ENCODE data around the gene CENPP. TPM values are rescaled to one million over a fixed set of nuclear protein-coding genes. Genes with fewer than 3 reads are reported as not detected.

The CENPP gene
- total RNA-seq, 2 experiments from 2014 or later: 21.8 to 23.5 TPM

DNA sequence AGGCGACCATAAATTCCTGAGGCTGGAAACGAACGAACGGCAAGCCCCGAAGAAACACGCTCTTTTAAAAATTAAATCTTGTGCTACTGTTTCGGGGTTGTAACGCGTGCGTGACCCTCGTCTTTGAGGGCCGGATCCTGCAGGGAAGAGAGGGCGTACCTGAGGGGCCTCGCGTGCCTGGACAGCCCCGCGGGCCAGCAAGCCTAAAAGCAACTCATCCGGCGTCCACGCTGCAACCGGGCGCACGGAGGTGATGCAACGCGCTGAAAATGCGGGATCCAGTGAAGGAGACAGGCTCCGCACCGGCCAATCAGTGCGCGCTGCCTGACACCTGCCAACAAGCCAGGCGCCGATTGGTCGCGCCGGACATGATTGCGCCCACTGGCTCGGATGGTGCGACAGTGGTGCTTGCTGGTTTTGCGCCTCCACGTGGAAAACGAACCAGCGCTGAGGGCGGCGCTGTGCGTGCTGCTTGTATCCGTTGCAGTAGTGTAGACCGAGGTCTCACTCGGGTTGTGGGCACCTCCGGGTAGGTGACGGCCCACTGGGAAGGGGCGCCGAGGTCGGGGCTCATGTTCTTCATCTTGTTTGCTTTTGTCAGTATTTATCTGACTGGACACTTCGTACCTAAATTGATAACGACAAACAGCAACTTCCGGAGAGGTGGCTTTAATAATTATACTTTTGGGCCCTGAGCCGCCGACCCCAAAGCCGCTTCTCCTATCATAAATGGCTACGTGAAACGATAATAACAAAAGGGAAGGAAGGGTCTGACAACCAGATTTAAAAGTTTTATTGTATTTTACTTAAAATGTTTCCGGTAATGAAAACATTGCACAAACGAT lies 32.1 kb upstream of the CENPP start, which contains the start of gene IARS1:
IARS1 (minus strand) TSS at position 246 of the 845 bp plus-strand sequence. CDS start 4,278 bp downstream, outside the sequence.
- peak; percentile 100 for DNase-seq
- Mint-ChIP-seq H3K36me3 (peaks cover 50% of the 10 kb centered on the region), H3K4me3 (peak within 1 kb of the TSS; percentile 95), H3K27me3 (no peaks in the 10 kb centered on the region), H3K4me1 (ENCODE audit: low read depth) (peaks cover 65% of the 10 kb centered on the region), H3K27ac (peak within 1 kb of the TSS; percentile 93), H3K9me3 (no peaks in the 10 kb centered on the region)
- intact Hi-C loops (cut with micrococcal nuclease): loop anchor here (1.0 kb wide), 1 partner anchor 32 kb away; the partner anchor contains the start of genes CENPP and NOL8
- ChIA-PET POLR2A (interaction anchor here (1.0 to 1.8 kb wide), 2 partner anchors 32 to 51 kb away, joined by 3 to 7 read pairs; partner anchors contain the start of genes CENPP and NOL8), CTCF (no interaction called here)

DNA sequence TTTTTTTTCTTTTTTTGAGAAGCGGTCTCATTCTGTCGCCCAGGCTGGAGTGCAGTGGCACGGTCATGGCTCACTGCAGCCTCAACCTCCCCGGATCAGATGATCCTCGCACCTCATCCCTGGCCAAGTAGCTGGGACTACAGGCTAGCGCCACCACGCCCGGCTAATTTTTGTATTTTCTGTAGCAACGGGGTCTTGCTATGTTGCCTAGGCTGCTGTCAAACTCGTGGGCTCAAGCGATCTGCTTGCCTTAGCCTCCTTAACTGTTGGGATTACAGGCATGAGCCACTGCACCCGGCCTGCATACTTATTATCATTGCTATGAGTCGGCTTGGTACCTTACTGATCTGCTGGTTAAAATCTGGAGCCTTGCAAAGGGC lies 31.5 kb upstream of the CENPP start:
- peak overlapping the region; percentile 93 for H3K27ac Mint-ChIP-seq
- peaks cover 53% of the 10 kb centered on the region for H3K36me3 Mint-ChIP-seq
- no peaks in the 10 kb centered on the region for H3K9me3 Mint-ChIP-seq
- ChIA-PET CTCF (interaction anchor here (1.6 kb wide), 1 partner anchor 31 kb away, joined by 4 read pairs; the partner anchor contains the start of genes CENPP and NOL8), POLR2A (interaction anchor here (1.6 kb wide), 1 partner anchor 31 kb away, joined by 4 read pairs; the partner anchor contains the start of genes CENPP and NOL8)
- H3K4me3 Mint-ChIP-seq: peak overlapping the region; percentile 95
- peak; percentile 31 for DNase-seq
- H3K27me3 Mint-ChIP-seq: no peaks in the 10 kb centered on the region
- intact Hi-C loops (cut with micrococcal nuclease): no loop called here
- H3K4me1 Mint-ChIP-seq (ENCODE audit: low read depth): peaks cover 68% of the 10 kb centered on the region

DNA sequence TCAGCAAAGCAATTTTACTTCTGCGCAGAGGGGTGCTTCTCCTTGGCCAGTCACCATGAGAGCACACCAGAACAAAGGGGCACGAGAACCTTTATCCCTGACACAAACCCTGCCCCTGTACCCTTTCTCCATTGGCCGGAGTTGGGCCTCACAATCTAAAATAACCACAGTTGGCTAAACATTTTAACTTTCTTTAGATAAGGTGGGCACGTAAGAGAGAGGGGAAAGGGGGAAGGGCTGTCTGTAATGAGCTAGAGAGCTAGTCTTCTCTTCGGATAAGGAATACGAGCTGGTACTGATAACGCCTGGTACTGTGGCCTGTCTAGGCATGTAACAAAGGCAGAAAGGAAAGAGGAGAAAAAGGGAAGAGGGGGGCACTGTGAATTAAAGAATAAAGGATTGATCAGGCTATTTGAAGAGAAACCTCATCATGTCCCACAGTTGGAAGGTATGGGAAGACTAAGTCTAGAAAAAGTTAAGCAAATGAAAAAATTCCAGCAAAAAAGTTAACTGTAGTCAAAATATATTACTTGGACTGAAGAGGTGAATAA lies 30.4 kb upstream of the CENPP start:
- H3K36me3 Mint-ChIP-seq: peaks cover 46% of the 10 kb centered on the region
- no peak overlapping the region for H3K4me3 Mint-ChIP-seq
- peak overlapping the region; percentile 26 for H3K27ac Mint-ChIP-seq
- H3K9me3 Mint-ChIP-seq: no peaks in the 10 kb centered on the region
- H3K4me1 Mint-ChIP-seq (ENCODE audit: low read depth): peaks cover 61% of the 10 kb centered on the region
- ChIA-PET POLR2A (interaction anchor here (1.6 kb wide), 1 partner anchor 30 kb away, joined by 4 read pairs; the partner anchor contains the start of genes CENPP and NOL8), CTCF (interaction anchor here (1.6 kb wide), 1 partner anchor 30 kb away, joined by 4 read pairs; the partner anchor contains the start of genes CENPP and NOL8)
- no peaks in the 10 kb centered on the region for H3K27me3 Mint-ChIP-seq
- DNase-seq: no peak
- intact Hi-C loops (cut with micrococcal nuclease): no loop called here

DNA sequence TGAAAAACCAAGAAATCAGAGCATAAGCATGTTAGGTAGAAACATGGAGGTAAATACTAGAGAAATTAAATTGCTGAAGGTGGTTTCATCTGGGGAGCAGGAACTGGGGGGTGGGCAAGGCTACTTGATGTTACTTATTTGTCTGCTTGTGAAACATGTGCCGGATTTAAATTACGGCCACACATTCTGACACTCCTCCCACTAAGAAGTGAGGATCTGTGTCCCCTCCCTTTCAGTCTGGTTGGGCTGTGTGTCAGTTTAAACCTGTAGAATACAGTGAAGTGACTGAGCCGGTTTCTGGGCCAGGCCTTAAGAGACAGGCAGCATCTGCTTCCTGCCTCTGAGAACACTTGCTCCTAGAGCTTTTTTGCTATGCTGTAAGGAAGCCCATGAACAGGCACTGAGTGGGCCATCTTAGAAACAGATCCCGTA lies 29.9 kb upstream of the CENPP start:
- H3K36me3 Mint-ChIP-seq: peaks cover 42% of the 10 kb centered on the region
- H3K27me3 Mint-ChIP-seq: no peaks in the 10 kb centered on the region
- DNase-seq: no peak
- intact Hi-C loops (cut with micrococcal nuclease): no loop called here
- H3K9me3 Mint-ChIP-seq: no peaks in the 10 kb centered on the region
- ChIA-PET CTCF (interaction anchor here (1.6 kb wide), 1 partner anchor 29 kb away, joined by 4 read pairs; the partner anchor contains the start of genes CENPP and NOL8), POLR2A (interaction anchor here (1.6 kb wide), 1 partner anchor 29 kb away, joined by 4 read pairs; the partner anchor contains the start of genes CENPP and NOL8)
- peaks cover 55% of the 10 kb centered on the region for H3K4me1 Mint-ChIP-seq (ENCODE audit: low read depth)
- H3K4me3 Mint-ChIP-seq: no peak overlapping the region
- peak overlapping the region; percentile 26 for H3K27ac Mint-ChIP-seq

DNA sequence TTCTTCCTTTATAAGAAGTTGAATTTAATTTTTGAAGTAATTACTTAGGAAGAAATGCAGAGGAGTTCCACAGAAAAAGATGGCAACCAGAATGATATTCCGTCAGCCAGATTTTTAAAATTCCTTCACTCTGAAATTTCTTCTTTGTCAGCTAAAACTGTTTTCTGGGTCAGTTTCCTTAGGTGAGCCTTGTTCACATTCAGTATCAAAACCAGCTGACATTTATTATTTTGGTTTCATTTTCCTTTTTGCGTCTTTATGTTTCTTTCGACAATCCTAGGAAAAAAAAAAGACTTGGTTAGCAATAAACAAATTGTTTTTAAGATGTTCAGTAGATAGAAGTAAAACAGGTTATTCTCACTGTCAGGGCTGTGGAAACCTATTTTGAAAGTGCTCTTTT lies 28.1 kb upstream of the CENPP start:
- H3K4me1 Mint-ChIP-seq (ENCODE audit: low read depth): peaks cover 39% of the 10 kb centered on the region
- H3K27ac Mint-ChIP-seq: peak overlapping the region; percentile 85
- no peak for DNase-seq
- no peak overlapping the region for H3K4me3 Mint-ChIP-seq
- no peaks in the 10 kb centered on the region for H3K9me3 Mint-ChIP-seq
- ChIA-PET CTCF (no interaction called here), POLR2A (no interaction called here)
- H3K27me3 Mint-ChIP-seq: no peaks in the 10 kb centered on the region
- intact Hi-C loops (cut with micrococcal nuclease): loop anchor here (2.0 kb wide), 1 partner anchor 17 kb away; no protein-coding TSS in a partner anchor
- H3K36me3 Mint-ChIP-seq: peaks cover 42% of the 10 kb centered on the region

DNA sequence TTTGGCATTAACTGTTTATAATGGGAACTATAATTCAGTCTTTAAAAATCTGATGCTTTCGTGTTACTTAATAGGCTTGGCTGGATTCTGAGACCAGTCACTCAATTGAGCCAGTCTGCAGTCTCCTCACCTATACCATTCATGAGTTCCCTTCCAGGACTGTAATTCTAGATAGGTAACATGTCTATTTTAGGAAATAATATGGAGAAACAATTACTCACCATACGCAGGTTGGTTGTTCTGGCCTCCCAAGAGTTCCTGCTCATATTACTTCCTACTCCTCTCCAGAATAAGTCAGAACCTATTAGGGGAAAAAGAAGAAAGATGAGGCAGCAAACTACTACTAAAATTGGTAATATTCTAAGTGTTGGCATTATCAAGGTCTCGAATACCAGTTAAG lies 27.7 kb upstream of the CENPP start:
- Mint-ChIP-seq H3K27ac (peak overlapping the region; percentile 85), H3K36me3 (peaks cover 43% of the 10 kb centered on the region), H3K4me1 (ENCODE audit: low read depth) (peaks cover 36% of the 10 kb centered on the region), H3K9me3 (no peaks in the 10 kb centered on the region), H3K4me3 (no peak overlapping the region), H3K27me3 (no peaks in the 10 kb centered on the region)
- CTCF ChIA-PET: no interaction called here
- intact Hi-C loops (cut with micrococcal nuclease): loop anchor here (2.0 kb wide), 1 partner anchor 17 kb away; no protein-coding TSS in a partner anchor
- DNase-seq: no peak
- POLR2A ChIA-PET: no interaction called here

DNA sequence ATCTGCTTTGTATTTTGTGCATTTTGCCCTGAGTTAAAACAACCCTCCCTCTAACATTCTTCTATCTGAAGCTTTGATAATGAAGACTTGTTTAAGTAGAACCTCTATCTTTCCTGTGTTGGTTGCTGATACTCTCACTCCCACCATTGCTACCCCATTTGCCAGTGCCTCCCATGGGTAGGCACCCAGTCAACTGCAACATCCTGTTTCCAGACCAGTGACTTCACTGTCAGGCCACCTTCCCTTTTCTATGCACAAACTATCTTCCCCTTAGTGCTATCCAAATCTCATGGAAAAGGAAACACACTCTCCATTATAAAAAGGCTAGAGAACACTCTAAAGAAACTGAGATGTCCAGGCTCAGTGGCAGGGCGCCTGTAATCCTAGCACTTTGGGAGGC lies 26.6 kb upstream of the CENPP start:
- DNase-seq: no peak
- POLR2A ChIA-PET: no interaction called here
- peak overlapping the region; percentile 58 for H3K27ac Mint-ChIP-seq
- no peaks in the 10 kb centered on the region for H3K9me3 Mint-ChIP-seq
- H3K4me1 Mint-ChIP-seq (ENCODE audit: low read depth): peaks cover 36% of the 10 kb centered on the region
- H3K4me3 Mint-ChIP-seq: no peak overlapping the region
- peaks cover 44% of the 10 kb centered on the region for H3K36me3 Mint-ChIP-seq
- H3K27me3 Mint-ChIP-seq: no peaks in the 10 kb centered on the region
- intact Hi-C loops (cut with micrococcal nuclease): loop anchor here (2.0 kb wide), 1 partner anchor 16 kb away; no protein-coding TSS in a partner anchor
- CTCF ChIA-PET: no interaction called here

DNA sequence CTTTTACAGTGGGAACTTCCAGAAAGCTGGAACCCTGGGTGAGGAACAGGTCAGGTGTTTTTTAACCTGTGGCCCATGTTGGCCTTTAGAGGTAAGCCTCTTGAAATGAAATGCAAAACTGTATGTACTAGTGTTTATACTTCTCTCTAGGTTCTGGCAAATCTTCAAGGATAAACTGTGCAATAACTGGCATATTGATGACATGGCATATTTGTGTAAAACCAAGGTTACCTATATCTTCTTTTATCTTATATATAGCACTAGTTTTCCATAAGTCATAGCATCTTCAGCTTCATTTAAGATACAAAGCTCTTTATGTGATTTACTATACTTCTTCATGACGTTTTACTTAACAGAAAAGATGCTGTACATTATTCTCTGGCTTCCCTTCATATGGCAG lies 24.8 kb upstream of the CENPP start:
- H3K4me1 Mint-ChIP-seq (ENCODE audit: low read depth): peaks cover 21% of the 10 kb centered on the region
- ChIA-PET CTCF (interaction anchor here (0.7 to 2.1 kb wide), 3 partner anchors 9 to 184 kb away, joined by 3 to 8 read pairs (median 3); no protein-coding TSS in a partner anchor), POLR2A (no interaction called here)
- no peaks in the 10 kb centered on the region for H3K9me3 Mint-ChIP-seq
- DNase-seq: no peak
- intact Hi-C loops (cut with micrococcal nuclease): no loop called here
- peaks cover 54% of the 10 kb centered on the region for H3K36me3 Mint-ChIP-seq
- H3K27ac Mint-ChIP-seq: no peak overlapping the region
- H3K27me3 Mint-ChIP-seq: no peaks in the 10 kb centered on the region
- no peak overlapping the region for H3K4me3 Mint-ChIP-seq

DNA sequence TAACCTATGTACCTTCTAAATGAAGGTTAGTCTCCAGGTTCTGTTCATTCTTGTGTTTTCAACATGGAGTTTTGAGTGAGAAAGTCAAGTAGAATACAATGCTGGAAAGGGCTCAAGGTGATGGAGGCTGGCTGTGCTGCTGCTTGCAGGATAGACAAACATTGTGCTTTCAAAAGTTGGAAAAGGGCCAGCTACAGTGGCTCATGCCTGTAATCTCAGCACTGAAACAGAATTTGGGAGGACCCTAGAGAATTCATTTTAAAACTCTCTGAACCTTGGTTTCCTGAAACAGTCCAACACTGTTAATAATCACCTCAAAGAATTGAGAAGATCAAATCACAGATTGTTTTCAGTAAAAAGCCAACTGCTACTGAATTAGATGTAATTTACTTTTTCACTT lies 16.9 kb upstream of the CENPP start:
- peak overlapping the region; percentile 15 for H3K27ac Mint-ChIP-seq
- no peaks in the 10 kb centered on the region for H3K9me3 Mint-ChIP-seq
- POLR2A ChIA-PET: no interaction called here
- intact Hi-C loops (cut with micrococcal nuclease): no loop called here
- H3K4me1 Mint-ChIP-seq (ENCODE audit: low read depth): peaks cover 27% of the 10 kb centered on the region
- no peaks in the 10 kb centered on the region for H3K27me3 Mint-ChIP-seq
- CTCF ChIA-PET: no interaction called here
- peaks cover 62% of the 10 kb centered on the region for H3K36me3 Mint-ChIP-seq
- no peak for DNase-seq
- H3K4me3 Mint-ChIP-seq: no peak overlapping the region

DNA sequence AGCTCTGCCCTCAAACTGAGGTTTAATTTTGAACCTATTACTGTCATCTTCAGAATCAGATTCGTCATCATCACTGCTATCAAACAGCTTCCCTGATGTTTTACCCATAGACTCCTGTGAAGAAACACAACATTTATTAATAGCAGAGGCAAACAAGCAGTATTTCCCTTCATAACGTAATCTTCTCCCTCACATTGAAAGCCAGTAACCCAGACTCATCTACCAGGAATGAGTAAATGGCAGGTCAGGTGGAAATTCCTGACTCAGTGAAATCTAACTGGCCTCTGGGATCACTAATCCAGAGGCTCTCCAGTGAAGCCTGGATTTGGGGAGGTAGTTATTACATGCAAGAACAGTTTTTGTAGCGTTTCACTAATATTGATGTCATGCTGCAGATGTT lies 15.2 kb upstream of the CENPP start:
- Mint-ChIP-seq H3K36me3 (peaks cover 66% of the 10 kb centered on the region), H3K27me3 (no peaks in the 10 kb centered on the region), H3K4me3 (no peak overlapping the region), H3K9me3 (no peaks in the 10 kb centered on the region), H3K27ac (no peak overlapping the region), H3K4me1 (ENCODE audit: low read depth) (peaks cover 43% of the 10 kb centered on the region)
- DNase-seq: no peak
- POLR2A ChIA-PET: no interaction called here
- intact Hi-C loops (cut with micrococcal nuclease): no loop called here
- CTCF ChIA-PET: no interaction called here

DNA sequence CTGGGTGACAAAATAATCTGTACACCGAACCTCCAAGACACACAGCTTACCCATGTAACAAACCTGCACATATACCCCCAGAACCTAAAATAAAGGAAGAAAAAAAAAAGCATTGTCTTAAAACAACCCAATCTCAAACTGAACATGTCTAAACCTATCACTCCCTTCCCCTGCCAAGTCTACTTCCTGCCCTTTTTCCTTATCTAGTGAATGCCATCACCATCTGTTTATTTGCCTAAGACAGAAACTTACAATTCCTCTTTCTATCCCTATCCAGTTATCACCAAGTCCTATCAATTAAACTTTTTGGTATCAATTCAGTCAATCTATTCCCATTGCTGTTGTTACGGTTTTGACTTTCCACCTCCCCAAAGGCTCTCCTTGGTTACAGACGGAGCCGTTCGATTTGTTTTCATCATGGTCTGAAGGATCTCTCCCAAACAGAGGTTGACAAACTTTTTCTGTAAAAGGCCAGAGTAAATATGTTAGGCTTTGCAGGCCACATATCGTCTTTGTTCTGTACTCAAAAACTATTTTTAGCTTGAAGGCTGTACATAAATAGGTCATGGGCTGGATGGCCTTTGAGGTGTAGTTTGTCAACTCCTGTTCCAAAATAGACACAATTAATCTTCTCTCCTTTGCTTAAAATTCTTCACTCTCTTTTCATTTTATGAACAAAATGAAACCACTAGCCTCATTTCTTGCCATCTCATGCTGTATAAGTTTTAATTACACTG lies 12.7 kb upstream of the CENPP start:
- intact Hi-C loops (cut with micrococcal nuclease): no loop called here
- H3K27ac Mint-ChIP-seq: peak overlapping the region; percentile 66
- peaks cover 49% of the 10 kb centered on the region for H3K4me1 Mint-ChIP-seq (ENCODE audit: low read depth)
- DNase-seq: no peak
- H3K4me3 Mint-ChIP-seq: no peak overlapping the region
- no peaks in the 10 kb centered on the region for H3K9me3 Mint-ChIP-seq
- H3K27me3 Mint-ChIP-seq: no peaks in the 10 kb centered on the region
- ChIA-PET CTCF (no interaction called here), POLR2A (interaction anchor here (0.7 kb wide), 1 partner anchor 13 kb away, joined by 3 read pairs; the partner anchor contains the start of genes CENPP and NOL8)
- peaks cover 70% of the 10 kb centered on the region for H3K36me3 Mint-ChIP-seq

All from activated CD4-positive, alpha-beta memory T cell treated with anti-CD3 and anti-CD28 coated beads for 36 hours (primary cell).